Measurements from ENCODE around the gene C10orf105.

The C10orf105 gene, protein sequence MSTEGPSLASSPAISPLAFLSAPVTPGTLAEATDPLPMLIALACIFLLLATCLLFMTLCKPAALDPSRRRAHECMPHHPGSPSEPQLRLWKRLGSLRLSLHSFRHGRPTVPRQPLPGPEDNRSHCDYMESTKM

GRCh38 chr10:71719464-71720201, at the start of gene C10orf105:
C10orf105 (minus strand) TSS chr10:71719778; CDS start chr10:71716337, 3,441 bp downstream.
- Histone ChIP-seq H3K4me1 (ENCODE audit: control insufficient read depth, insufficient read depth, low read length) (peaks cover 7% of the 10 kb centered on the region), H3K27ac (ENCODE audit: low read depth, low read length) (no peak within 1 kb of the TSS)

GRCh38 chr10:71767420-71768035, 48.0 kb upstream of the C10orf105 start:
- Histone ChIP-seq H3K4me1 (ENCODE audit: control insufficient read depth, insufficient read depth, low read length) (peaks cover 59% of the 10 kb centered on the region), H3K27me3 (ENCODE audit: control insufficient read depth, insufficient read depth, low read length) (no peaks in the 10 kb centered on the region), H3K9ac (ENCODE audit: low read length) (no peak overlapping the region), H3K27ac (ENCODE audit: low read depth, low read length) (peak overlapping the region; percentile 60), H3K4me3 (ENCODE audit: low read length) (peak overlapping the region; percentile 21), H3K36me3 (ENCODE audit: control insufficient read depth, insufficient read depth, low read length) (peaks cover 4% of the 10 kb centered on the region)

More at GRCh38 chr10:71719464-71720201, at the start of gene C10orf105:
- H3K9ac ChIP-seq (ENCODE audit: low read length): no peak within 1 kb of the TSS
- H3K27me3 ChIP-seq (ENCODE audit: control insufficient read depth, insufficient read depth, low read length): no peaks in the 10 kb centered on the region
- H3K36me3 ChIP-seq (ENCODE audit: control insufficient read depth, insufficient read depth, low read length): no peaks in the 10 kb centered on the region
- H3K4me3 ChIP-seq (ENCODE audit: low read length): no peak within 1 kb of the TSS

- Histone ChIP-seq H3K36me3 (ENCODE audit: control insufficient read depth, insufficient read depth, low read length) (peaks cover 6% of the 10 kb centered on the region), H3K4me1 (ENCODE audit: control insufficient read depth, insufficient read depth, low read length) (peaks cover 55% of the 10 kb centered on the region), H3K27me3 (ENCODE audit: control insufficient read depth, insufficient read depth, low read length) (no peaks in the 10 kb centered on the region), H3K4me3 (ENCODE audit: low read length) (no peak overlapping the region), H3K9ac (ENCODE audit: low read length) (no peak overlapping the region), H3K27ac (ENCODE audit: low read depth, low read length) (peak overlapping the region; percentile 60)
Observed at GRCh38 chr10:71766717-71767419, 47.3 kb upstream of the C10orf105 start.

- Histone ChIP-seq H3K36me3 (ENCODE audit: control insufficient read depth, insufficient read depth, low read length) (peaks cover 13% of the 10 kb centered on the region), H3K27me3 (ENCODE audit: control insufficient read depth, insufficient read depth, low read length) (no peaks in the 10 kb centered on the region), H3K9ac (ENCODE audit: low read length) (no peak overlapping the region), H3K4me3 (ENCODE audit: low read length) (peak overlapping the region; percentile 25), H3K27ac (ENCODE audit: low read depth, low read length) (peak overlapping the region; percentile 54), H3K4me1 (ENCODE audit: control insufficient read depth, insufficient read depth, low read length) (peaks cover 47% of the 10 kb centered on the region)
Observed at GRCh38 chr10:71765906-71766716, 46.5 kb upstream of the C10orf105 start.

- H3K4me1 ChIP-seq (ENCODE audit: control insufficient read depth, insufficient read depth, low read length): peaks cover 41% of the 10 kb centered on the region
- H3K27ac ChIP-seq (ENCODE audit: low read depth, low read length): peak overlapping the region; percentile 54
- peak overlapping the region; percentile 25 for H3K4me3 ChIP-seq (ENCODE audit: low read length)
- H3K9ac ChIP-seq (ENCODE audit: low read length): no peak overlapping the region
- no peaks in the 10 kb centered on the region for H3K27me3 ChIP-seq (ENCODE audit: control insufficient read depth, insufficient read depth, low read length)
- peaks cover 20% of the 10 kb centered on the region for H3K36me3 ChIP-seq (ENCODE audit: control insufficient read depth, insufficient read depth, low read length)
Observed at GRCh38 chr10:71765176-71765904, 45.8 kb upstream of the C10orf105 start.

GRCh38 chr10:71763352-71764127, 44.0 kb upstream of the C10orf105 start:
- H3K36me3 ChIP-seq (ENCODE audit: control insufficient read depth, insufficient read depth, low read length): peaks cover 20% of the 10 kb centered on the region
- no peak overlapping the region for H3K9ac ChIP-seq (ENCODE audit: low read length)
- peaks cover 36% of the 10 kb centered on the region for H3K4me1 ChIP-seq (ENCODE audit: control insufficient read depth, insufficient read depth, low read length)
- peak overlapping the region; percentile 19 for H3K4me3 ChIP-seq (ENCODE audit: low read length)
- no peaks in the 10 kb centered on the region for H3K27me3 ChIP-seq (ENCODE audit: control insufficient read depth, insufficient read depth, low read length)
- H3K27ac ChIP-seq (ENCODE audit: low read depth, low read length): no peak overlapping the region

DNA sequence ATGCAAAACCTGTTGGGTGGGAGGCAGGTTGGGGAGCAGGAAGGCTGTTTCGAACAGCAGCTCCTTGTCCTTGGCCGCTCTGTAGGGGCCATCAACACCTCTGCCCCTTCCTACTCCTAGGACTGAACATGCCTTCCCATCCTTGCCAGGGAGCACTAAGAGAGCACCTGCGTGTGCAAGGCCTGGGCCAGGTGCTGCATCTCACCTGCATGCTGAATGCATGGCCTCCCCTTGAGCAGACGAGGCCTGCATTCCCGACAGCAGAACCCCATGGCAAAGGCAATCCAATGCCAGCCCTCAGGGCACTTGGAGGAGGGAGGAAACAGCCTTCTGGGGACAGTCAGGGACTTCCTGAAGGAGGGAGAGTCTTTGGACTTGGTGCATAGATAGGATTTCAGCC, 42.7 kb upstream of the C10orf105 start:
- H3K4me1 ChIP-seq (ENCODE audit: control insufficient read depth, insufficient read depth, low read length): peaks cover 29% of the 10 kb centered on the region
- no peak overlapping the region for H3K27ac ChIP-seq (ENCODE audit: low read depth, low read length)
- no peak overlapping the region for H3K4me3 ChIP-seq (ENCODE audit: low read length)
- no peaks in the 10 kb centered on the region for H3K27me3 ChIP-seq (ENCODE audit: control insufficient read depth, insufficient read depth, low read length)
- H3K9ac ChIP-seq (ENCODE audit: low read length): no peak overlapping the region
- H3K36me3 ChIP-seq (ENCODE audit: control insufficient read depth, insufficient read depth, low read length): peaks cover 21% of the 10 kb centered on the region

DNA sequence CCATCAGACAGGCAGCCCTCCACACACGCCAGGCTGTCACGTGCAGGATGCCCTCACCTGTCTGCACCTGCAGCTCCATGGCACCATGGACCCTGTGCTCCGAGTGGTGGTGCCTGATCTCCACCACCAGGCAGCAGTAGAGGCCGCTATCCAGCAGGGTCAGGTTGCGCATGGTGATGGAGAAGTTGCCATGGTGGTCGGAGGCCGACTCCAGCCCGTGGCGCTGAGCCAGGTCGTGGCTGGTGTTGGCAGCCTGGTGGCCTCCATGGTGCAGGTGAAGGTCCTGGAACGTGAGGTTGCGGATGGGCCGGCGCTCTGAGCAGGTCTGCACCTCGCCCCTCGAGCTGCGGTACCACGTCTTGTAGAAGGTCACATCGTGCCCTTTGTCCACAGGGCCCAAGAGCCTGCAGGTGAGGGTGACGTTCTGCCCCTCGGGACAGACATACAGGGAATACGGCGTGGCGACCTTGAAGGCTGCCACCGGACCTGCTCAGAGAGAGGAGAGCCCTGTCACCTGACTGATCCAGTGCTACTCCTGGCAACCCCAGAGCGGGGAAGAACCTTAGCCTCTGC, 42.0 kb upstream of the C10orf105 start:
- H3K27me3 ChIP-seq (ENCODE audit: control insufficient read depth, insufficient read depth, low read length): no peaks in the 10 kb centered on the region
- H3K27ac ChIP-seq (ENCODE audit: low read depth, low read length): no peak overlapping the region
- peaks cover 24% of the 10 kb centered on the region for H3K4me1 ChIP-seq (ENCODE audit: control insufficient read depth, insufficient read depth, low read length)
- H3K36me3 ChIP-seq (ENCODE audit: control insufficient read depth, insufficient read depth, low read length): peaks cover 22% of the 10 kb centered on the region
- H3K4me3 ChIP-seq (ENCODE audit: low read length): no peak overlapping the region
- no peak overlapping the region for H3K9ac ChIP-seq (ENCODE audit: low read length)

- no peaks in the 10 kb centered on the region for H3K27me3 ChIP-seq (ENCODE audit: control insufficient read depth, insufficient read depth, low read length)
- H3K4me3 ChIP-seq (ENCODE audit: low read length): no peak overlapping the region
- no peak overlapping the region for H3K9ac ChIP-seq (ENCODE audit: low read length)
- no peak overlapping the region for H3K27ac ChIP-seq (ENCODE audit: low read depth, low read length)
- H3K4me1 ChIP-seq (ENCODE audit: control insufficient read depth, insufficient read depth, low read length): peaks cover 24% of the 10 kb centered on the region
- peaks cover 22% of the 10 kb centered on the region for H3K36me3 ChIP-seq (ENCODE audit: control insufficient read depth, insufficient read depth, low read length)
Observed at GRCh38 chr10:71761105-71761511, 41.5 kb upstream of the C10orf105 start.

GRCh38 chr10:71757399-71757922, 37.9 kb upstream of the C10orf105 start:
- no peaks in the 10 kb centered on the region for H3K4me1 ChIP-seq (ENCODE audit: control insufficient read depth, insufficient read depth, low read length)
- no peak overlapping the region for H3K9ac ChIP-seq (ENCODE audit: low read length)
- H3K27me3 ChIP-seq (ENCODE audit: control insufficient read depth, insufficient read depth, low read length): no peaks in the 10 kb centered on the region
- H3K36me3 ChIP-seq (ENCODE audit: control insufficient read depth, insufficient read depth, low read length): peaks cover 27% of the 10 kb centered on the region
- H3K4me3 ChIP-seq (ENCODE audit: low read length): no peak overlapping the region
- H3K27ac ChIP-seq (ENCODE audit: low read depth, low read length): peak overlapping the region; percentile 2
